ENCODE measurements around the gene PRR3. TPM values are rescaled to one million over a fixed set of nuclear protein-coding genes. Genes with fewer than 3 reads are reported as not detected.

PRR3 gene
- total RNA-seq, 1 donor from 2014 or later = 25.0 TPM

GRCh38 chr6:30537931-30538330 lies 19.2 kb upstream of the PRR3 start:
- intact Hi-C loops (cut with DNase I) = no loop called here
- Histone ChIP-seq H3K9me3 (no peaks in the 10 kb centered on the region), H3K4me1 (no peaks in the 10 kb centered on the region), H3K27ac (no peak overlapping the region), H3K4me3 (no peak overlapping the region), H3K27me3 (no peaks in the 10 kb centered on the region), H3K36me3 (no peaks in the 10 kb centered on the region)
- TF ChIP-seq, protein P1, sequence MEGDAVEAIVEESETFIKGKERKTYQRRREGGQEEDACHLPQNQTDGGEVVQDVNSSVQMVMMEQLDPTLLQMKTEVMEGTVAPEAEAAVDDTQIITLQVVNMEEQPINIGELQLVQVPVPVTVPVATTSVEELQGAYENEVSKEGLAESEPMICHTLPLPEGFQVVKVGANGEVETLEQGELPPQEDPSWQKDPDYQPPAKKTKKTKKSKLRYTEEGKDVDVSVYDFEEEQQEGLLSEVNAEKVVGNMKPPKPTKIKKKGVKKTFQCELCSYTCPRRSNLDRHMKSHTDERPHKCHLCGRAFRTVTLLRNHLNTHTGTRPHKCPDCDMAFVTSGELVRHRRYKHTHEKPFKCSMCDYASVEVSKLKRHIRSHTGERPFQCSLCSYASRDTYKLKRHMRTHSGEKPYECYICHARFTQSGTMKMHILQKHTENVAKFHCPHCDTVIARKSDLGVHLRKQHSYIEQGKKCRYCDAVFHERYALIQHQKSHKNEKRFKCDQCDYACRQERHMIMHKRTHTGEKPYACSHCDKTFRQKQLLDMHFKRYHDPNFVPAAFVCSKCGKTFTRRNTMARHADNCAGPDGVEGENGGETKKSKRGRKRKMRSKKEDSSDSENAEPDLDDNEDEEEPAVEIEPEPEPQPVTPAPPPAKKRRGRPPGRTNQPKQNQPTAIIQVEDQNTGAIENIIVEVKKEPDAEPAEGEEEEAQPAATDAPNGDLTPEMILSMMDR (IDR thresholded peaks at IDR 0.05) = no peak
- DNase-seq (ENCODE audit: low spot score in 2 of 2) = no peak

DNA sequence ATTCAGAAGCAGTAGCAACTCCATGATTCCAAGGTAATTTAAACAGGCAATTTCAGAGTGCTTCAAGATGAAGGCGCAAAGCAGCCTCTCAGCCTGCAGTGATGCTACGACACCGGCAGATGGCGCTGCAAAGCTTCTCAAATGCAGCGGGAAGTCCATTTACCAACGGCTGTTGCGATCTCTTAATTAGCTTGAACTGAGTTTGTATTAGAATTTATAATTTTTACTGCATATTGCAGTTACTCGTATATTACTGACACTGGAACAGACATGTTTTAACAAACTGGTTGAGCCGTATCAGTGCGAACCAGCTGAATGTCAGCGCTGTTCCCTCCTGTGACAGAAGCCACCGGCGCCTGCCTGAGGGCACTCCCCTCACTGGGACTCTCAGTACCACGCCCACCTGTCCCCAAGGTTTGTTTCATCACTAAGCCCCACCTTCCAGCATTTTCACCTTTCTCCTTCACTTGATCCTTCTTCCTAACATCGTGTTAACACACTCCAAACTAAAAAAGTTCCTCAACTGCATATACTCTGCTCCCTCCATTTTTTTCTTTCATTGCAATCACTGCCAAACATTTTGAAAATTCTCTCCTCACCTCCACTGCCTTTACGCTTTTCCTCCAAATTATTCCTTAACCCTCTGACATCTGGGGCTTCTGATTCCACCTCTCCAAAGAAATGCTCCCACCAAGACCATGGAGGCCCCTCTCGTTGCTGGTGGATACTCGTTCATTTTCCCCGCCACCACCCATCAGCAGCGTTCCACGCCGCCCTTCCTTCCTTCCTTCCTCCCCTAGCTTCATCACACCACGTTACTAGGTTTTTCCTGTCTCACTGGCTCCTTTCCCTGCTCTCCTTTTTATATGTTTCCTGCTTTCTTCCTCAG lies 15.3 kb upstream of the PRR3 start:
- Histone ChIP-seq H3K4me1 (no peaks in the 10 kb centered on the region), H3K36me3 (peaks cover 13 to 15% of the 10 kb centered on the region in 2 donors), H3K27ac (no peak overlapping the region), H3K4me3 (peak overlapping the region; percentile 9 to 52), H3K9me3 (no peaks in the 10 kb centered on the region), H3K27me3 (no peaks in the 10 kb centered on the region)
- TF ChIP-seq, protein P1 (IDR thresholded peaks at IDR 0.05) = peak; percentile 69 to 97 (median 92)
- intact Hi-C loops (cut with DNase I) = loop anchor here (5.0 kb wide), 2 partner anchors 56 to 546 kb away; no protein-coding TSS in a partner anchor
- DNase-seq (ENCODE audit: low spot score in 2 of 2) = peak in 1 of 2 donors; percentile 87

GRCh38 chr6:30542404-30542725 lies 14.7 kb upstream of the PRR3 start:
- DNase-seq (ENCODE audit: low spot score in 2 of 2) = no peak
- Histone ChIP-seq H3K27me3 (no peaks in the 10 kb centered on the region), H3K4me3 (no peak overlapping the region), H3K36me3 (peaks cover 19 to 21% of the 10 kb centered on the region in 2 donors), H3K4me1 (no peaks in the 10 kb centered on the region), H3K27ac (no peak overlapping the region), H3K9me3 (no peaks in the 10 kb centered on the region)
- intact Hi-C loops (cut with DNase I) = loop anchor here (5.0 kb wide), 2 partner anchors 55 to 545 kb away; no protein-coding TSS in a partner anchor
- TF ChIP-seq, protein P1 (IDR thresholded peaks at IDR 0.05) = no peak

GRCh38 chr6:30542915-30543314 lies 14.2 kb upstream of the PRR3 start:
- no peaks in the 10 kb centered on the region for H3K9me3 ChIP-seq
- peaks cover 23% of the 10 kb centered on the region in 2 donors for H3K36me3 ChIP-seq
- intact Hi-C loops (cut with DNase I) = loop anchor here (5.0 kb wide), 2 partner anchors 54 to 544 kb away; no protein-coding TSS in a partner anchor
- H3K4me1 ChIP-seq = no peaks in the 10 kb centered on the region
- no peak overlapping the region for H3K4me3 ChIP-seq
- H3K27ac ChIP-seq = no peak overlapping the region
- TF ChIP-seq, protein P1 (IDR thresholded peaks at IDR 0.05) = no peak
- H3K27me3 ChIP-seq = no peaks in the 10 kb centered on the region
- peak in 1 of 2 donors; percentile 45 for DNase-seq (ENCODE audit: low spot score in 2 of 2)

- no peaks in the 10 kb centered on the region for H3K27me3 ChIP-seq
- no peaks in the 10 kb centered on the region for H3K9me3 ChIP-seq
- TF ChIP-seq, protein P1 (IDR thresholded peaks at IDR 0.05) = no peak
- intact Hi-C loops (cut with DNase I) = loop anchor here (2.0 to 5.0 kb wide), 3 partner anchors 53 to 543 kb away; no protein-coding TSS in a partner anchor
- H3K36me3 ChIP-seq = peaks cover 23 to 25% of the 10 kb centered on the region in 2 donors
- no peak overlapping the region for H3K4me3 ChIP-seq
- H3K4me1 ChIP-seq = no peaks in the 10 kb centered on the region
- DNase-seq (ENCODE audit: low spot score in 2 of 2) = no peak
- H3K27ac ChIP-seq = no peak overlapping the region
These were observed 13.3 kb upstream of the PRR3 start for GRCh38 chr6:30543821-30544220.
